Neural cell (in vitro differentiated cells): ENCODE results near the gene RGP1. TPM values are rescaled to one million over a fixed set of nuclear protein-coding genes. Genes with fewer than 3 reads are reported as not detected.

ENCODE experiments used
- H2AFZ ChIP-seq: fragments of 200-600, 300-800 bp; sonication (generic), shearing (Covaris generic); 2 replicates; pipeline ENCODE4 v1.6.0; 2014; ENCODE audit warnings: low read depth, mild to moderate bottlenecking, antibody characterized with exemption, low read length, moderate library complexity
- H3F3A ChIP-seq: fragments of 200-600 bp; shearing (Covaris generic); 2 replicates; pipeline ENCODE4 v1.6.1; 2016; ENCODE audit warnings: mild to moderate bottlenecking, moderate library complexity, mixed read lengths, antibody characterized with exemption, low read length; ENCODE audit not compliant: insufficient read depth, poor library complexity, severe bottlenecking
- H3K27ac ChIP-seq: fragments of 200-600, 300-800 bp; sonication (generic), shearing (Covaris generic); 2 replicates; pipeline ENCODE4 v1.5.1; 2014; ENCODE audit warnings: mild to moderate bottlenecking, low read length, moderate library complexity
- H3K27me3 ChIP-seq: fragments of 300-800, 200-600 bp; sonication (generic), shearing (Covaris generic); 2 replicates; pipeline ENCODE4 v1.6.0; 2014; ENCODE audit warnings: mild to moderate bottlenecking, low read depth, low read length, moderate library complexity; ENCODE audit not compliant: insufficient read depth
- H3K36me3 ChIP-seq: fragments of 300-800, 200-600 bp; sonication (generic), shearing (Covaris generic); 2 replicates; pipeline ENCODE4 v1.5.1; 2014; ENCODE audit warnings: mild to moderate bottlenecking, antibody characterized with exemption, low read length, moderate library complexity; ENCODE audit not compliant: insufficient read depth
- H3K4me2 ChIP-seq: fragments of 300-800, 200-600 bp; sonication (generic), shearing (Covaris generic); 2 replicates; pipeline ENCODE4 v1.6.0; 2014; ENCODE audit warnings: mild to moderate bottlenecking, low read length
- H3K4me3 ChIP-seq: fragments of 300-800, 200-600 bp; sonication (generic), shearing (Covaris generic); 2 replicates; pipeline ENCODE4 v1.5.1; 2014; ENCODE audit warnings: mild to moderate bottlenecking, low read length, moderate library complexity
- H3K79me2 ChIP-seq: fragments of 200-600 bp; shearing (Covaris generic); replicated peaks from 2 replicates; pipeline ENCODE4 v1.6.0; 2014; ENCODE audit warnings: mild to moderate bottlenecking, low read length, moderate library complexity; ENCODE audit not compliant: insufficient read depth
- H3K9ac ChIP-seq: fragments of 300-800, 200-600 bp; sonication (generic), shearing (Covaris generic); 2 replicates; pipeline ENCODE4 v1.6.1; 2016; ENCODE audit warnings: mild to moderate bottlenecking, low read length, mixed read lengths
- H3K9me2 ChIP-seq: fragments of 200-600 bp; shearing (Covaris generic); 2 replicates; pipeline ENCODE4 v1.6.1; 2016; ENCODE audit warnings: mild to moderate bottlenecking, low read length, mixed read lengths; ENCODE audit not compliant: insufficient read depth
- H3K9me3 ChIP-seq: fragments of 200-600, 300-800 bp; sonication (generic), shearing (Covaris generic); 2 replicates; pipeline ENCODE4 v1.6.1; 2016; ENCODE audit warnings: mild to moderate bottlenecking, mixed run types, low read length, moderate library complexity, mixed read lengths
- H4K20me1 ChIP-seq: fragments of 200-600 bp; shearing (Covaris generic); 2 replicates; pipeline ENCODE4 v1.6.1; 2016; ENCODE audit warnings: mild to moderate bottlenecking, mixed run types; ENCODE audit not compliant: insufficient read depth
- CTCF ChIP-seq: fragments of 450-650 bp; IDR thresholded peaks from 2 replicates; pipeline ENCODE4 v1.5.1; 2014; ENCODE audit warnings: antibody characterized with exemption, mild to moderate bottlenecking, moderate library complexity; ENCODE audit not compliant: poor library complexity, severe bottlenecking
- EP300 ChIP-seq: fragments of 450-650 bp; conservative IDR thresholded peaks from 2 replicates; pipeline ENCODE4 v1.6.1; 2014; ENCODE audit warnings: antibody characterized with exemption, mild to moderate bottlenecking, moderate library complexity; ENCODE audit not compliant: poor library complexity, severe bottlenecking
- EZH2 ChIP-seq: fragments of 200-600, 300-800 bp; shearing (Covaris generic), sonication (generic); IDR thresholded peaks from 2 replicates; pipeline ENCODE4 v1.6.1; 2014; ENCODE audit warnings: antibody characterized with exemption, low read length, borderline replicate concordance, mild to moderate bottlenecking; ENCODE audit not compliant: insufficient read depth, poor library complexity, severe bottlenecking
- MXI1 ChIP-seq: fragments of 450-650 bp; conservative IDR thresholded peaks from 2 replicates; pipeline ENCODE4 v1.6.1; 2014; ENCODE audit warnings: antibody characterized with exemption, mild to moderate bottlenecking; ENCODE audit not compliant: poor library complexity, severe bottlenecking
- POLR2AphosphoS5 ChIP-seq: IDR thresholded peaks from 2 replicates; pipeline ENCODE4 v1.6.1; 2012
- RAD21 ChIP-seq: fragments of 450-650 bp; conservative IDR thresholded peaks from 2 replicates; pipeline ENCODE4 v1.6.1; 2014; ENCODE audit warnings: antibody characterized with exemption, mild to moderate bottlenecking, moderate library complexity
- SMC3 ChIP-seq: fragments of 450-650 bp; conservative IDR thresholded peaks from 2 replicates; pipeline ENCODE4 v1.6.1; 2014; ENCODE audit warnings: antibody characterized with exemption, mild to moderate bottlenecking, moderate library complexity; ENCODE audit not compliant: poor library complexity
- TAF1 ChIP-seq: IDR thresholded peaks from 2 replicates; pipeline ENCODE4 v1.6.1; 2012; ENCODE audit warnings: low read depth
- polyA plus RNA-seq: library from polyadenylated mRNA; depleted of rRNA; stranded (reverse); fragments of >200 nt; gene quantifications from 2 replicates; pipeline ENCODE4 v1.2.3, GENCODE V29; 2014
- TF ChIP-seq, protein P1 (sequence below): IDR thresholded peaks from 2 replicates; pipeline ENCODE4 v1.6.1; 2012; ENCODE audit warnings: borderline replicate concordance

The RGP1 gene
- polyA plus RNA-seq, 1 donor from 2014 or later = 8.1 TPM

DNA sequence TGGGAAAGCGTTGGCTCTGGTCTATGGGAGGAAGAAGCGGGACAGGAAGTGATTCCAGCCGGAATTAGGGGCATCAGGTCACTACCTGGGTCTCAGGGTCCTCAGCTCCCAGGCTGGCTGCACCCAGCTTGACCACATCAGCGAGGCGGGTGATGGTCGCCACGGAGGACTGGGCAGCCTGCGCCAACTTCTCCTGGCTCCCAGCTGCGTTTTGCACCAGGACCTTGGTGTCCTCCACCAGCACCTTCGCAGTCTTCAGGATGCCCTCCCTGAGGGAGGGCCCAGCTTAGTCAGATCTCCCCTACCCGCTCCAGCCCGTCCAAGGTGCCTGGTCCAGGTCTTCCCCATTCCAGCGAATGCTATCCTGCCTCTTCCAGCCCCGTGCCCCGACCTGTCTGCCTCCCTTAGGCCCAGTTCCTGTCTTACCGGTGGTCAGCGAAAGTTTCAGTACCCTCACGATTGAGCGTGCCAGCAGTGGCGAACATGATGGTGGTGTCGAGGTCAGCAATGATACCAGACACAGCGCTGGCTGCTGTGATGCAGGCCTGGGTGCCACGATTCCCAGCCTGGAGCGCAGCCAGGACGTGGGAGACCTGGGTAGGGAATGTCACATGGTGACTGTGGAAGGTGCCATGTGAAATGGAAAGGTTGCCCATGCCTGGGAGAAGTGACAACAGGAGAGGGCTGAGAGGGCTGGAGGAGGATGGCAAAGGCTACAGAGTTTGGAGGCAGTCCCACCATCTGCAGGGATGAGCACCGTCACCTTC is 45.0 kb upstream of the RGP1 start:
- H3K9me3 ChIP-seq = no peaks in the 10 kb centered on the region
- no peaks in the 10 kb centered on the region for H3K79me2 ChIP-seq
- no peaks in the 10 kb centered on the region for H4K20me1 ChIP-seq
- no peak overlapping the region for H3K27ac ChIP-seq
- no peak overlapping the region for H3K4me2 ChIP-seq
- no peaks in the 10 kb centered on the region for H3K27me3 ChIP-seq
- H3K36me3 ChIP-seq = peaks cover 5% of the 10 kb centered on the region
- TF ChIP-seq RAD21 (no peak), SMC3 (no peak), TAF1 (no peak), POLR2AphosphoS5 (no peak), EZH2 (no peak), EP300 (no peak), MXI1 (no peak), CTCF (no peak)
- TF ChIP-seq, protein P1, sequence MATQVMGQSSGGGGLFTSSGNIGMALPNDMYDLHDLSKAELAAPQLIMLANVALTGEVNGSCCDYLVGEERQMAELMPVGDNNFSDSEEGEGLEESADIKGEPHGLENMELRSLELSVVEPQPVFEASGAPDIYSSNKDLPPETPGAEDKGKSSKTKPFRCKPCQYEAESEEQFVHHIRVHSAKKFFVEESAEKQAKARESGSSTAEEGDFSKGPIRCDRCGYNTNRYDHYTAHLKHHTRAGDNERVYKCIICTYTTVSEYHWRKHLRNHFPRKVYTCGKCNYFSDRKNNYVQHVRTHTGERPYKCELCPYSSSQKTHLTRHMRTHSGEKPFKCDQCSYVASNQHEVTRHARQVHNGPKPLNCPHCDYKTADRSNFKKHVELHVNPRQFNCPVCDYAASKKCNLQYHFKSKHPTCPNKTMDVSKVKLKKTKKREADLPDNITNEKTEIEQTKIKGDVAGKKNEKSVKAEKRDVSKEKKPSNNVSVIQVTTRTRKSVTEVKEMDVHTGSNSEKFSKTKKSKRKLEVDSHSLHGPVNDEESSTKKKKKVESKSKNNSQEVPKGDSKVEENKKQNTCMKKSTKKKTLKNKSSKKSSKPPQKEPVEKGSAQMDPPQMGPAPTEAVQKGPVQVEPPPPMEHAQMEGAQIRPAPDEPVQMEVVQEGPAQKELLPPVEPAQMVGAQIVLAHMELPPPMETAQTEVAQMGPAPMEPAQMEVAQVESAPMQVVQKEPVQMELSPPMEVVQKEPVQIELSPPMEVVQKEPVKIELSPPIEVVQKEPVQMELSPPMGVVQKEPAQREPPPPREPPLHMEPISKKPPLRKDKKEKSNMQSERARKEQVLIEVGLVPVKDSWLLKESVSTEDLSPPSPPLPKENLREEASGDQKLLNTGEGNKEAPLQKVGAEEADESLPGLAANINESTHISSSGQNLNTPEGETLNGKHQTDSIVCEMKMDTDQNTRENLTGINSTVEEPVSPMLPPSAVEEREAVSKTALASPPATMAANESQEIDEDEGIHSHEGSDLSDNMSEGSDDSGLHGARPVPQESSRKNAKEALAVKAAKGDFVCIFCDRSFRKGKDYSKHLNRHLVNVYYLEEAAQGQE = no peak
- no peak overlapping the region for H3K9ac ChIP-seq
- H3F3A ChIP-seq = no peaks in the 10 kb centered on the region
- H2AFZ ChIP-seq = no peak overlapping the region
- no peak overlapping the region for H3K4me3 ChIP-seq
- no peaks in the 10 kb centered on the region for H3K9me2 ChIP-seq

GRCh38 chr9:35705372-35705771 is 43.7 kb upstream of the RGP1 start:
- H3K79me2 ChIP-seq = no peaks in the 10 kb centered on the region
- H3K9me3 ChIP-seq = no peaks in the 10 kb centered on the region
- no peaks in the 10 kb centered on the region for H3F3A ChIP-seq
- no peak overlapping the region for H3K4me2 ChIP-seq
- TF ChIP-seq EP300 = no peak
- no peak for TF ChIP-seq POLR2AphosphoS5
- no peak for TF ChIP-seq MXI1
- TF ChIP-seq EZH2 = no peak
- no peak for TF ChIP-seq RAD21
- TF ChIP-seq TAF1 = no peak
- no peaks in the 10 kb centered on the region for H4K20me1 ChIP-seq
- H3K9ac ChIP-seq = no peak overlapping the region
- no peaks in the 10 kb centered on the region for H3K9me2 ChIP-seq
- H3K27ac ChIP-seq = no peak overlapping the region
- H2AFZ ChIP-seq = no peak overlapping the region
- H3K4me3 ChIP-seq = no peak overlapping the region
- H3K36me3 ChIP-seq = peaks cover 5% of the 10 kb centered on the region
- no peaks in the 10 kb centered on the region for H3K27me3 ChIP-seq
